HG03175 (cell line): ENCODE results near the gene AARS2.

ENCODE experiments used
- ATAC-seq: cut with Tn5 transposase; IDR thresholded peaks from one replicate; pipeline ENCODE4 v1.9.1; 2021; ENCODE audit warnings: mild to moderate bottlenecking, moderate library complexity; ENCODE audit not compliant: unreplicated experiment

AARS2 gene

DNA sequence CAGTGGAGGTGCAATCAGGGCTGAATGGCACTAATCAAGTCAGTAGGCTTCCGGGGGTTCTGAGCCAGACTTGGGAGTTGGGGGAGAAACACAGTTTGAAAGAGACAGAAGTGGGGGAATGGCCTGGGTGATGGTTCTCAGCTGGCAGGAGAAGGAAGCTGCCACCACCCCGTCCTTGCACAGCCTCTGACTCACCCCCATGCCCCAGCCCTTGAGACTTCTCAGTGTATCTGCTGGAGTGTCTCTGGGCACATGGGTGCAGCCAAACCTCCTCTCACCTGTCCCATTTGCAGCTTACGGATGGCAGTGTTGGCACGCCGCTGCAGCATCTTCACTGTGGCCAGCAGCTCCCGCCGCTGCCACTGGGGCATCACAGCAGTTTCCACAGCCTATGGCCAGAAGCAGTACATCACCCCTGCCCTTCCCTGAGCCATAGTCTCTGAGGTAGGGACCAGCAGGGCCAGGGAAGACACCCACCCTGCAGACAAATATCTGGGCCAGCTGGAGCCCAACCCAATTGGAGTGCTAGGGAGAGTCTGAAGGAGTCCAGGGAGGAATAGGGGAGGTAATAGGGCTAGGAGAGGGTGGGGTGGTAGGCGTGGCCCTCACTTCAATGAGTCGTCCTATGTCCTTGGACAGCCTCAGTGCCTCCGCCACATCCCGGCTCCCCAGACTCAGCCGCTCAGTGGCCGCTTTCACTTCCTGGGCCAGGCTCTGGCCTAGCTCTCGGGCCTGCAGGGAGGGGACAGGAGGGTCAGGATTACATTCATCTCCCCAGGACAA, 11.2 kb downstream of the AARS2 start:
- no peak for ATAC-seq

DNA sequence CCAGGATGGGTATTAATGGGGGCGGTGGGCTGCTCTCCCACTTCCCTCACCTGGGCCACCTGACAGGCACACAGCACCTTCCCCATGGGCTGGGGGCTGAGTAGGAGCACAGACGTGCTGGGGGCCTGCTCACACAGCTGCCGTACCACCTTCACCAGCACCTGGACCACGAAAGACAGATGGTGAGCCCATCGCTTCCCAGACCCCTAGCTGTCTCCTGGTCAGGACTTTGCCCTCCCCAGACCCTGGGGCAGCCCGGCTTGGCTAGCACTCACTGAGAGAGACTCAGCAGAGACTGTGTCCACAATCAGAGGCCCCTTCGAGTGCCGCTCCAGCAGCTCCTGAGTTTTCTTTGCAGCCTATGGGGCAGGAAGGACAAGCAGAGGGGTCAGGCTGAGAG, 12.0 kb downstream of the AARS2 start:
- no peak for ATAC-seq

DNA sequence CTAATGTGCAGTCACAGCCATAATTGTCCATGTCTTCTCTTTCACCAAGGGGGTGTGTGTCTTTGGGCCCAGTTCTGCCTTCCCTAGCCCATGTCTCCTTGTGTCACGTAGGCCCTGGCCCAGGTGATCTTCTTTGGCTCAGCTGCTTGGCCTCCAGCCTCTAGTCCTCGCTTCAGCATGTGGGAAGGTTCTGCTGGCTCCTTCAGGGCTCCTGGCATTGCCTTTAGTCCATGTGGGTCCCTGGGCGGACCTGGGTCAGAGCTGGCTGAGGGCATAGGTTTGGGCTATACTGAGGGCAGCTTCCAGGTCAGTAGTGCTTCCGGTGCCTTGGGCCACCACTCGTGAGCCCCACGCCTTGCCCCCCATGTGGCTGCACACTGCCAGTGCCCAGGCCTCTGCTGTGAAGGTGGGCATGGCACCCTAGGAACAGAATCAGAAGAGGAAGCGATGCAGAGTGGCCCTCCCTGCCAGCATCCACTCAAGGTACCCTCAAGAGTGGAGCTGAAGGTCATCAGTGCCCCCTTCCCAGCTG, 12.8 kb downstream of the AARS2 start:
- no peak for ATAC-seq

DNA sequence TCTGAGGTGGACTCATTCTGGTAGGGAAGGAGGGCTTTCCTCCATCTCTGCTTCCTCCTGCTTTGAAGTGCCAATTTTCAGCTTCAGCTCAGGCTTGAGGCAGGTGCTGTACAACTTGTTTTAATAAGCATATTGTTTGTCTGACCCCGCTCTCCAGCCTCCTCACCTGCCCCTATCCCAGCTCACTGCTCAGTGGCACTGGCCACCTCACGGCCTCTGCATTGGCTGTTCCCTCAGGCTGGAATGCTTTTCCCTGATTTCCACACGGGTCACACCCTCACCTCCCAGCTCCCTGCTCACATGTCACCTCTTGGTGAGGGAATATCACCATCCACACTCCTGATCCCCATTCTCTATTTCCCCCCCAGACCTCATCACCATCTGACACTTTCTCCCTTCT, 14.3 kb downstream of the AARS2 start:
- ATAC-seq = no peak

DNA sequence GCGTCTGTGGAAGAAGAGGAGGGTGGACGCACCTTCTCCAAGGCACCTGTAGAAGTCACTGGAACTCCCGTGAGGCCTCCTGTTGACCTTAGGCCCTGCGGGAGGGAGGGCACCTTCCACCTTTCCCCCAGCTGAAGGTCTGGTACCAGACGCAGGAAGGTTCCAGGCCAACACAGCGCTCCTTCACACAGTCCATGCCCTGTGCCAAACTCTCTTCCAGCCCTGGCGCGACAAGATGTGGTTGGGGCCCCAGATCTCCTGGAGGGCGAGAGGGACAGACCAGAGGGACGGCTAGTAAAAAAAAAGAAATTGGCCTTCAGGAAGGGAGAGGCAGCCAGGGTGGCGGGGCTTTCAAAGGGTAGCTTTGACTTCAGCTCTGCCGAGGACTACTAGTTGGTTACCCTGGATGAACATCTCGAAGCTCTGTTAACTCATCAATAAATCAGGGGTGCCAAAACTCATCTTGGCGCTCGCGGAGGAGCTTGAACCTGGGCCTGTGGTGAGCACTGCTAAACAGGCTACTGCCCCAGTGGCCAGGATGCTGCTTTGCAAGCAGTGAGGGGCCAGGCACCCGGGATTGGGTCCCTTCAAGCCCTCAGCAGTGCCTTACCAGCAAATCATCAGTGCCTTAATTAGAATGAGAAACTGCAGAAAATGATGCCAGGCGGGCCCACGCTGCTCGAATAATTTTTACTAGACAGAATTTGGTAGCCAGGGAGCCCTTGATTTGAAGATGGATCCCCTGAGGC, 14.9 kb downstream of the AARS2 start:
- no peak for ATAC-seq

DNA sequence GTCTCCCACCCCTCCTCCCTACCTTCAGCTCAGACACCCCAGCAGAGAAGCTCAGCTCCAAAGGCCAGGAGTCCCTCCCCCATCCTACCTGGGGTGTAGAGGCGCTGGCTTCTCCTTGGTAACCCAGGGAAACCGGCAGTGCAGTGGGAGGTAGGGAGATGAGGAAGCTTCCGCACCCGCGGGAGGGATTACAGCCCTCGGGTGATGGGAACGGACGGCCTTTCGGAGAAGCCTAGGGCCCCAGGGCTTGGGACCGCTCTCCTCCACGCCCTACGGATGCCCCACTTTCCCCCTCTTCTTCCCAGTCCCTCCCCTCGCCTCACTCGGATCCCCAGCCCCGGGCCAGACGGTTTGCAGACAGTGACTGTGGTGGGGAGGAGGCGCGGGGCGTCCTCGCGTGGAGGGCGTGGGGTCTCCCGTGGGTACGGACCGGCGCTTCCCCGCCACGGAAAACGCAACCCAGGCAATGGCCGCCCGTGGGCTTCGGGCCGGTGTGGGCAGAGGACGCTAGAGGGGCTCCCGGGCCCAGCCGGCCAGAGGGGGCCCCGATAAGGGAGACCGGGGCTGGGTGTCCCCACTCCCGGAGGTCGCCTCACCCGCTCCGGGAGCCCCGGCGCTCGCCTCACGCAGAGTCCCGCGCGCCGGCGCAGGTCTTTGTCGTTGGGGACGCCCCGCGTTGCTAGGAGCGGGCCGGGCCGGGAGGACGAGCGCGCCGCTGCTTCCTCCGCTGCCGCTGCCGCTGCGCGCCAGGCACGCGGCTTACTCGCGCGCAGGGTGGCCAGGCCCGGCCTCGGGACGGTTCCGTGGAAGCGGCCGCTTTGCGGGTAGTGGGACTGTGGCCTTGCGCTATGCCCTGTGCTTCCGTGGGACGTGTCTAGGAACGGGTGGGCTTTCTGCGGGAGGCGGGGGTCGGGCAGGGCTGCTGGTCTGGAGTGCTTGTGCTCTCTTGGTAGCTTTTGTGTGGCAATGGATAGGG, 15.8 kb downstream of the AARS2 start:
- peak; percentile 52 for ATAC-seq

DNA sequence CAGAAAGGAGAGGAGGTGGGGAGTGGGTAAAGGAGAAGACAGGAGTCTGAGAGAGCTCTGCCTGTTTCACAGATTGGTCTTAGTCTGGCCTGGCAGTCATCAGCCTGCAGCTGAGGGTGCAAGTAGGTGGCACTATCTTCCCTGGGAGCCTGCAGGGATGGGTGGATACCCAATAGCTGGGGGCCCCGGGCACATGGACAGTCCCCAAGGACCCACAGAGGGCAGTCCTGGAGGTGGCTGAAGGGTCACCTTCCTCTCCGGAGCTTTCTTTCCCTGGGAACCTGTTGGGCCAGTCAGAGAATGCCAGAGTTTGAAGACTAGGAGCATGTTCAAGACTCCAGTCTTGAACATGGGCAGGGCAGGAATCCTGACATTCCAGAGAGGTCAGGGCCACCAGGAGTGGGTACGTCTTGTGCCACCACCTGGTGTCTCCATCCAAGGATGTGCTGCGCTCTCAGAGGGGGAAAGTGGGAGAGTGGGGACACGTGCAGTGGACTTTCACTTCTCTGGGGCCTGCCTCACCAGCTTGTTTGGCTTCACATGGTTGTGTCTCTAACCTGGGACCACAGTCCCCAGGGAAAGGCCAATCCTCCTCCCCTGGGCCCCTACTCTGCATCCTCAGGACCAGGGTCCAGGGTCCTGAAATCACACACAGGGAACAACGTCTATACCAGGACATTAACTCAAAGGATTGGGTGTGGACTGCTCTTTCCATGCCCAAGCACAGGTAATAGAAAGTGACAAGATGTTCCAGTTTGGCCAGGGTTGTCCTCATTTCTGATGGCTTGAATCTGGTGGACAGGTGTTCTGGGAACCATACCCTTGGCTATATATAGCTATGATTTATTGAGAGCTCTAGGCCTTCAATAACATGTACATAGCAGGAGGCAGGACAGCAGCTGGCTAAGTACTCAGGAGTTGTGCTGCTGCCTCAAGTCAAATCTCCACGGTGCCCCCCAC, 18.0 kb downstream of the AARS2 start:
- no peak for ATAC-seq

DNA sequence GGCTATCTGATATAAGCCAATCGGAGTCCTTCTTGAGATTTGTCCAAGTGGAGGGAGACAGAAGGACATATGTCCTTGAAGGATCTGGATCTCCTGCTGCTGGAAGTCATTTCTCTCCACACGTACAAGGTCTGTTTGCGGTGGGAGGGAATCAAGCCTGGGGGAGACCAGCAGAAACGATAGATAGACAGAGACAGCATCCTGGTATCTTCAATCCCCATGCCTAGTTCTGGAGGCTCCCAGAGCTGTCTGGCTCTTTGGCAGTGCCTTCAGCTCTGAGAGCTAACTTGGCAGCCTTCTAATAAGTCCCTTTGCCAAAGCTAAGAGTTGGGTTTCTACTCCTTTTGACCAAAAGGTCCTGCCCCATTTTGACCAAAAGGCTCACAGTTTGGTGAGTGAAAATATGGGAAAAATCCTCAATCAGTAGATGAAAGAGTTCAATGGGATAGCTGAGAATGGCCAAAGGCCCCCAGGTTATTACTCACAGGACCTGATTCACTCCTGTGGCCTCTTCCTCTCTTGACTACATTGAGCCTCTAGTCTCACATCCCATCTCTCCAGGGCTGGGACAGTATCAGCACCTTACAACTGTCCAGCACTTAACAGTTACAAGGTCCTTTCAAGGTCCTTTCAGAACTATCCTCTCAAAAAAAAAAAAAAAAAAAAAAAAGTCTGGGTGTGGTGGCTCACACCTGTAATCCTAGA, 20.3 kb downstream of the AARS2 start:
- no peak for ATAC-seq

DNA sequence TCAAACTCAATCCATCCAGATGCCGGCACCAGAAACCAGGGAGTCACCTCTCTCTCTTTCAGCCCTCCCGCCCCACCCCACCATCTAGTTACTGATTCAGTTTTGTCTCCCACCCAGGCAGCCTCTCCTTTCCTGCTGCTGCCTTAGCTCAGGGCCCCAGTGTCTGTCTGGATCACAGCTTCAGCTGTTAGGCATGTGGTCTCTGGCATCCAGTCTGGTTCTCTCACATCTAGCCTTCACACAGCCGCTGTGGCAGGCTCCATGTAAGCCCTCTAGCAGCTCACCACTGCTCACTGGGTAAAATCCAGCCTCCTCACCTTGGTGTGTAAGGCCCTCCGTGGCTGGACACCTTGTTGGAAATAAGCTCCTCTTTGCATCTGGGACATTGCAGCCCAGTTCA, 21.3 kb downstream of the AARS2 start:
- no peak for ATAC-seq

DNA sequence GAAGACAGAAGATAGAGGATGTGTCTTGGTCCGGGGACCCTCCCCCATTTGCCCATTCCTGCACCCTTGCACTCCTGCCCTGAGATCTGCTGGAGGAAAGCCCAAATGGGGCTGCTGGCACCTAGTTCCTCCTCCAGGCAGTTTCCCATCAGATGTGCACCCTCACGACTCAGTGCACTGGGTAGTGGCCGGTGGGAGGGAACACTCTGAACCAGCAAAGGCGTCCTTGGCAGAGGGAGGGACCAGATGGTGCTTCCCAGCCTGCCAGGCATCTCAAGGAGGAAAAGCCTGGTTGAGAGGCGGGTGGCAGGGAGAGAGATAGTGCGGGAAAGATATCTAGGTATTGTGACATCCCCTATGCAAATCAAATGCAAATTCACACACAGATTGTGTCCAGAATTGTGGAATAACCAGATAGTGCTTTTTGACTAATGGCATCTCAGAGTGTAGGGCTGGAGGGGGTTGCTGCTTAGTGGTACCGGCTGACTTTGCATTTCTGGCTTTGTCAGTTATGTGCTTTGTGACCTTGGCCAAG, 23.4 kb downstream of the AARS2 start:
- ATAC-seq = no peak

DNA sequence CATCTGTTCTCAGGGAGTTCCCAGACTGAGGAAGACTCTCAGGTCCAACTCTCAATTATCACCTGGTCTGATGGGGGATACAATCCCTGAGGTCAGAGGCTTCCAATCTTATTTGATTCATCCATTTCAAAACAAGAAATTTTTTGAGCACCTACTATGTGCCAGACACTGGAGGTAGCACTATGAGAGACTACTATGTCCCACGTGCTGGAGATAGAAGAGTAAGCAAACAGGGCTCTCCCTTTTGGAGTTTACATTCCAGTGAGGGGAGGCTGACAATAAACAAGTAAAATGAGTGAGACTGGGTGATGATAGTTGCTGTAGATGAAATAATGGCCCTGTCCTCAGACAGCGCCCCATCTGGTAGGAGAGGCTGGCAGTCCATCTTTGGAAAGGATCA, 26.4 kb downstream of the AARS2 start:
- no peak for ATAC-seq

DNA sequence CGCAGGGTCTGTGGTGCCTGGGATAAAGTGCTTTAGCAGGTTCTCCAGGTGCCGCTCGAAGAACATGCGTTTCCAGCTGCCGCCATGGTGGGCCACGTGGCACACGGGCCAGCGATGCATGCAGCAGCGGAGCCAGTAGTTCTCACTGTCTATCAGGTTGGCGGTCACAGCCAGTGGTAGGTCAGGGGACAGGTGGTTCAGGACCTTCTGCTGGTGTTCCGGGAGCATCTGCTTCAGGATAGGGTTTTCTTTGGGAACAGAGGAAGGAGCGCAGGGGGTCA, 26.9 kb downstream of the AARS2 start:
- no peak for ATAC-seq

DNA sequence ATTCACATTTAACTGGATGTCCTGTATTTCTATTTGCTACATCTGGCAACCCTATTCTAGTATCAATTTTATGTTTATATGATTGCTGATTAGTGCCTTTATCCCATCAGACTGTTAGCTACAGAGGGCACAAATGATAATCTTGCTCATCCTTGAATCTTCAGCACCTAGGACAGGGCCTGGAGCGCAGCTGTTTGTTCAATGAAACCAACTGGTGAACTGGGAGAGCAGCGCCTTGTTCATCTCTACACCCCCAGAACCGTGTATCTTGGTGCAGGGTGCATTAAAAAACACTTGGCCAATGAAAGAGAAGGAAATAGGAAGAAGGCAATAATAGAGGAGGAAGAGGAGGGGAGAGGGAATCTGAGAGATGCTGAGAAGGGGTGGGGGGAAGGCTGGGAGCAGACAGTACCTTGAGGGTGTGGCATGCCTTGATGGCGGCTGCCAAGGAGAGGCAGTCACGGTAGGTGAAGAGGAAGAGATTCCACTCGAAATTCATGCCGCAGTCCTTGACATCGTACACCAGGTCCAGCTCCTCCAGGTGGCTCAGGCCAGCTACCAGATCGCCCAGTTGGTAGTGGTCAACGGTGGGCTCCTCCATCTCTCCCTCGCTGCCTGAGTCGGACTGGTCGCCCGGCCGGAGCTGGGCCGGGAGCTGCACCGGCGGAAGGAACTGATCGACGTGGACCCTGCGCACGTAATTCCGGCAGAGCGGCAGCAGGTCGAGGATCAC, 27.4 kb downstream of the AARS2 start:
- no peak for ATAC-seq

DNA sequence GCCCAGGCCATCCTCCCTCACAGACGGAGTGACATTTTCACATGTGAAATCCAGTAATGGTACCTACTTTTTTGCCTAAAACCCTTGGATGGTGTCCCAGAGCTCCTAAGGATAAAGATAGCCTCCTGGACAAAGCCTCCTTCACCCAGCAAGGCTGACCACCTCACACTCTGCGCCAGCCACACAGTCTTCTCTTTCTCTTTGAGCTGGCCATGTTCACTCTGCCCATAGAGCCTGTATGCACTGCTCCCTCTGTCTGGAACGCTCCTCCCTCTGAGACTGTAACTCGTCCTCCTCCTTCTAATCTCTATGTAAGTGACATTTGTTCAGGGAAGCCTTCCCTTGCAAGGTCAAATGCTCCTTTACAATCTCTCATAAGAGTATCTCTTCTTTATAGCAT, 28.3 kb downstream of the AARS2 start:
- no peak for ATAC-seq

DNA sequence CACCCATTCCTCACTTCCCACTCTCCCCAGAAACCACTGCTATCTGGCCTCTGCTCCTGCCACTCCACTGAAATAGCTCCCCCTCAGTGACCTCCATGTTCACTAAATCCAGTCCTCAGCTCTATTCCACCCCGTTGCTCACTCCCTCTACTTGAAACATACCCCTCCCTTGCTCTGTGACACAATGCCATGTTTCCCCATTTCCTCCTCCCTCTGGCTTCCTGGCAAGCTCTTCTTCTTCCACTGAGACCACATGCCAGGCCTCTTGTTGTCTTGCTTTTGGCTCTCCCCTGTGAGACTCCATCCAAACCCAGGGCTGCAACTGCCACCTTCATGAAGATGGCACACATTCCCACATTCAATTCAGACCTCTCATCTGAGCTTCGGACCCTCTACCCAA, 29.0 kb downstream of the AARS2 start:
- no peak for ATAC-seq

DNA sequence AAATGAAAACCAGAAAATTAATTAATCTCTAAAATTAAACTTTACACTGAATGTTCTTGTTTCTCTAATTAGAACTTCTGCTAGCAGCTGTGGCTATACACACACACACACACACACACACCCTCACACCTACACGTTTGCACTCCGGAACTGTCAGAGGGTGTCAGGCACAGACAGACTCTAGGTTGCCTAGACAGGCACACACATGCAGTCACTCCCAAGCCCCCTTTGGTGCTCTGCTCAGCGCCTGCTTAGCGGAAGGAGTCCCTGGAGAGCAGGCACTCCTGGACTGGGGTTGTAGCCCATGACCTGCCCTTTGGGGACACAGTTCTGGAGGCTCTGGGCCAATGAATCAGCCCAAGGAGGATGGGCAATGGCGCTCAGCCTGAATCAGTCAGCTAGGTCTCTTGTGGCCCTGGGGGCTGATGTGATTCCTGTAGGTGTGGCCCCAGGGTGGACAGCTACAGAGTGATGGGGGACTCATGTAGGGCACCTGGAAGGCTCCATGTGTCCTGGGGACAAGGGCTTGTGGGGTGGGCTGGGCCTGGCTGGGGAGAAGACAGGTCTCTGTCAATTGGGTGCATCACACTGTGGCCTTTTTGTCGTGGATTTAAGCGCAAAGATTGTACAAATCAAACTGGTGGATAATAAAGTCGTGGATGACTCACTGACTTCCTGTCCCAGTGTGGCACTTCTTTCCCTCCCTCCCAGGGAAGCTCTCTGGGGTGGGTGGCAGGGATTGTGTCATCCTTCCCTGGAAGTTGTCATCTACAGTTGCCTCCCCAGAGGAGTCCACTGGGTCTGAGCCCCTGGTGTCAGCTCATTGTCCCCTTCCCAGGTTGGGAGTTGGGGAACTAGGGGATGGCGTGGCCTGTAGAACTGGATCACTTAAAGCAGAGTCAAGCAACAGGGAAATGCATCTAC, 34.1 kb downstream of the AARS2 start:
- no peak for ATAC-seq

DNA sequence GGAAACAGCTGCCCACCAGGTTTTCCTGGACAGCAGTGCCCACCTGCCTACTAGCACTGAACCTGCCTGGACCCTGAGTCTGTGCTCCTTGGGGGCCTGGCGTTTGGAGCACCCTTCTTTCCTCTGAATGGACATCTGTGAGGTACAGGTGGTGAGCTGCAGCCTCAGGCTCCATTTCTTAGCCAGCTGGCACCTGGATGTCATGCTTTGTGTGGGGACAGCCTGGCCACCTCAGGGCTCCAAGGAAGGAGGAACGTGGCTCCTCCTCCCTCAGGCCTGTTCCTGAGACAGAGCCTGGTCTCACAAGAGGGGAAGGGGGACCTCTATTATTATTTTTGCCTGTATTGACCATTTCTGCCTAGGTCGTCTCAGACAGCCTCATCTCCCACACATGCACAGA, 34.8 kb downstream of the AARS2 start:
- ATAC-seq = no peak

DNA sequence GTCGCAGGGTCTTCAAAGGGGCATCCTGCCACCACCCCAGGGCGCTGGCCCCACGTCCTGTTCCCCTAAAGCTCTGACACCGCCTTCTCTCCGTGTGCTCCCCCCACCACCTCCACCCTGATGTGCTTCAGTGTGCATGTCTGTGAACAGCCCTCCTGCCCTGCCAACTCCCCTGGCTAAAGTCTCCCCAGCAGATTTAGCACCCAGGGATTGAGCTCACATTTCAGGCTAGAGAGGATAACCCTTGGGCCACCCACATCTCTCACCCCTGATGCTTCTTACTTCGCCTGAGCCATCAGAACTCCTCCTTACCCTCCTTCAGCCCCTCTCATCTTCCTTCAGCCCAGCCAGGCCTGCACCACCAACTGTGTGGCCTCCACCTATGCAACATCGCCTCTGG, 35.4 kb downstream of the AARS2 start:
- ATAC-seq = no peak
